AG04449 (cell line): ENCODE data around the gene FAM222A.

Experiments used
- CTCF ChIA-PET: fragments of 350-600 bp; formaldehyde crosslinking; extraction: SDS; loops from one replicate; lab custom pipeline; 2021; ENCODE audit warnings: antibody characterized with exemption; lab: Yijun Ruan, JAX
- POLR2A ChIA-PET: fragments of 400-600, 350-600 bp; formaldehyde crosslinking; extraction: SDS; loops from one replicate; lab custom pipeline; 2020; ENCODE audit warnings: antibody characterized with exemption, inconsistent platforms; lab: Yijun Ruan, JAX
- DNase-seq: peaks from one replicate; pipeline ENCODE4 v3.0.0-alpha.2; 2010; ENCODE audit warnings: low read depth, low spot score
- H3K4me3 ChIP-seq: 2 replicates; pipeline ENCODE4 v1.5.1; 2011; ENCODE audit warnings: low read depth, mild to moderate bottlenecking, control low read depth, low read length
- TF ChIP-seq, protein P1 (sequence below): IDR thresholded peaks from one replicate; pipeline ENCODE4 v1.5.1; 2011; ENCODE audit warnings: mild to moderate bottlenecking, moderate library complexity, low read length, control low read depth, inconsistent platforms; ENCODE audit not compliant: insufficient read depth; ENCODE audit errors: missing control alignments

Gene FAM222A

GRCh38 chr12:109813810-109814416 is 100.3 kb downstream of the FAM222A start:
- no peak for DNase-seq
- ChIA-PET POLR2A (no interaction called here), CTCF (interaction anchor here (5.9 kb wide), 1 partner anchor 8 kb away, joined by 87 read pairs; no protein-coding TSS in a partner anchor)
- no peak overlapping the region for H3K4me3 ChIP-seq
- TF ChIP-seq, protein P1, sequence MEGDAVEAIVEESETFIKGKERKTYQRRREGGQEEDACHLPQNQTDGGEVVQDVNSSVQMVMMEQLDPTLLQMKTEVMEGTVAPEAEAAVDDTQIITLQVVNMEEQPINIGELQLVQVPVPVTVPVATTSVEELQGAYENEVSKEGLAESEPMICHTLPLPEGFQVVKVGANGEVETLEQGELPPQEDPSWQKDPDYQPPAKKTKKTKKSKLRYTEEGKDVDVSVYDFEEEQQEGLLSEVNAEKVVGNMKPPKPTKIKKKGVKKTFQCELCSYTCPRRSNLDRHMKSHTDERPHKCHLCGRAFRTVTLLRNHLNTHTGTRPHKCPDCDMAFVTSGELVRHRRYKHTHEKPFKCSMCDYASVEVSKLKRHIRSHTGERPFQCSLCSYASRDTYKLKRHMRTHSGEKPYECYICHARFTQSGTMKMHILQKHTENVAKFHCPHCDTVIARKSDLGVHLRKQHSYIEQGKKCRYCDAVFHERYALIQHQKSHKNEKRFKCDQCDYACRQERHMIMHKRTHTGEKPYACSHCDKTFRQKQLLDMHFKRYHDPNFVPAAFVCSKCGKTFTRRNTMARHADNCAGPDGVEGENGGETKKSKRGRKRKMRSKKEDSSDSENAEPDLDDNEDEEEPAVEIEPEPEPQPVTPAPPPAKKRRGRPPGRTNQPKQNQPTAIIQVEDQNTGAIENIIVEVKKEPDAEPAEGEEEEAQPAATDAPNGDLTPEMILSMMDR: no peak

- ChIA-PET CTCF (interaction anchor here (0.8 to 5.9 kb wide), 3 partner anchors 8 to 39 kb away, joined by 3 to 87 read pairs (median 9); no protein-coding TSS in a partner anchor), POLR2A (no interaction called here)
- DNase-seq: no peak
- no peak overlapping the region for H3K4me3 ChIP-seq
- TF ChIP-seq, protein P1: no peak
Observed at GRCh38 chr12:109814600-109815150, 101.0 kb downstream of the FAM222A start.

- H3K4me3 ChIP-seq: no peak overlapping the region
- DNase-seq: no peak
- ChIA-PET CTCF (interaction anchor here (0.8 to 5.9 kb wide), 3 partner anchors 9 to 40 kb away, joined by 3 to 87 read pairs (median 9); no protein-coding TSS in a partner anchor), POLR2A (no interaction called here)
- TF ChIP-seq, protein P1: no peak
Observed at GRCh38 chr12:109815225-109815624, 101.6 kb downstream of the FAM222A start.

- CTCF ChIA-PET: interaction anchor here (2.0 to 5.9 kb wide), 2 partner anchors 10 to 29 kb away, joined by 9 to 87 read pairs; no protein-coding TSS in a partner anchor
- H3K4me3 ChIP-seq: no peak overlapping the region
- no peak for DNase-seq
- TF ChIP-seq, protein P1: no peak
- POLR2A ChIA-PET: no interaction called here
Observed at GRCh38 chr12:109815757-109816617, 102.4 kb downstream of the FAM222A start.

DNA sequence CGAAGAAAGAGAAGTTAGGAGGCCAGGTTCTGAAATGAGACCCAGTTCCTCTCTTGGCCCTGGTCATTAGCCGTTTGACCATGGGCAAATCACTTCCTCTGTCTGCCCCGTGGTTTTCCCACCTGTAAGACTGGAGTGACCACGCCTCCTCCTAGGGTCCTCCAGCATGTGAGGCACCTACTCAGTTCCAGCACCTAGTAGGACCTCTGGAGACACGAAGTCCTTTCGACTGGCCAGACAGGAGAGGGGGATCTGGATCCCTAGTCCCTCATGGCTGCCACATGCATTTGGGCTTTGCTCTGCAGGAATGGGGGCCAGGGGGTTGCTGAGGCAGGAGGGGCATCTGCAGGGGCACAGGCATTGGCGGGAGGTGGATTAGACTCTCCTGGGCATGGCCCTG is 103.2 kb downstream of the FAM222A start:
- ChIA-PET POLR2A (no interaction called here), CTCF (interaction anchor here (5.9 to 6.2 kb wide), 2 partner anchors 11 to 27 kb away, joined by 37 to 87 read pairs; no protein-coding TSS in a partner anchor)
- no peak overlapping the region for H3K4me3 ChIP-seq
- DNase-seq: no peak
- TF ChIP-seq, protein P1: no peak
